ENCODE measurements around the gene NRP1.

GRCh38 chr10:33320288-33320687 is 14.2 kb downstream of the NRP1 start:
- no peak for TF ChIP-seq CTCF (IDR thresholded peaks at IDR 0.05)
- TF ChIP-seq POLR2A (IDR thresholded peaks at IDR 0.05): no peak

Data from Peyer's patch (tissue), 4 donors.